SK-N-SH treated with all-trans-retinoic acid at 6 μM for 48 hours (cell line): Measurements from ENCODE around the gene LDHAL6B.

Experiments used
- ATAC-seq: fragments of 200-7000 bp; cut with Tn5 transposase; 3 replicates; pipeline ENCODE4 v1.9.1; 2020; ENCODE audit warnings: mild to moderate bottlenecking, moderate library complexity
- ARNTL ChIP-seq: fragments of 450-650 bp; formaldehyde crosslinking; IDR thresholded peaks from 2 replicates; pipeline ENCODE4 v1.5.0; 2020; ENCODE audit warnings: low read depth, mild to moderate bottlenecking, moderate library complexity, borderline replicate concordance
- BACH2 ChIP-seq: fragments of 250-450 bp; sonication (Bioruptor Pico); IDR thresholded peaks from 2 replicates; pipeline ENCODE4 v1.9.0; 2021; ENCODE audit warnings: mild to moderate bottlenecking, borderline replicate concordance
- CSDC2 ChIP-seq: fragments of 250-450 bp; sonication (Bioruptor Pico); IDR thresholded peaks from 2 replicates; pipeline ENCODE4 v1.5.0; 2020; ENCODE audit warnings: mild to moderate bottlenecking, moderate library complexity
- ESRRG ChIP-seq: fragments of 250-450 bp; sonication (Bioruptor Pico); IDR thresholded peaks from 2 replicates; pipeline ENCODE4 v1.6.1; 2021; ENCODE audit warnings: mild to moderate bottlenecking
- GLIS3 ChIP-seq: fragments of 250-450 bp; sonication (Bioruptor Pico); IDR thresholded peaks from 2 replicates; pipeline ENCODE4 v1.5.0; 2020; ENCODE audit warnings: mild to moderate bottlenecking, moderate library complexity
- ISL1 ChIP-seq: fragments of 250-450 bp; sonication (Bioruptor Pico); IDR thresholded peaks from 2 replicates; pipeline ENCODE4 v2.1.2; 2022; ENCODE audit warnings: mild to moderate bottlenecking, moderate library complexity
- OSR1 ChIP-seq: fragments of 250-450 bp; sonication (Bioruptor Pico); IDR thresholded peaks from 2 replicates; pipeline ENCODE4 v1.8.0; 2022; ENCODE audit warnings: moderate library complexity, mild to moderate bottlenecking, inconsistent platforms
- PPARA ChIP-seq: fragments of 250-450 bp; sonication (Bioruptor Pico); IDR thresholded peaks from 2 replicates; pipeline ENCODE4 v1.5.0; 2020; ENCODE audit warnings: mild to moderate bottlenecking, borderline replicate concordance
- RARB ChIP-seq: fragments of 250-450 bp; sonication (Bioruptor Pico); IDR thresholded peaks from 2 replicates; pipeline ENCODE4 v1.8.0; 2021; ENCODE audit warnings: mild to moderate bottlenecking, moderate library complexity
- SNAI2 ChIP-seq: fragments of 250-450 bp; sonication (Bioruptor Pico); IDR thresholded peaks from 2 replicates; pipeline ENCODE4 v1.5.0; 2020; ENCODE audit warnings: mild to moderate bottlenecking, moderate library complexity
- TCF4 ChIP-seq: fragments of 250-450 bp; sonication (Bioruptor Pico); IDR thresholded peaks from 2 replicates; pipeline ENCODE4 v1.8.0; 2021; ENCODE audit warnings: mild to moderate bottlenecking, moderate library complexity, borderline replicate concordance
- TOX ChIP-seq: fragments of 250-450 bp; sonication (Bioruptor Pico); IDR thresholded peaks from 2 replicates; pipeline ENCODE4 v1.8.0; 2021; ENCODE audit warnings: mild to moderate bottlenecking, moderate library complexity, borderline replicate concordance
- ZC3H10 ChIP-seq: fragments of 250-450 bp; sonication (Bioruptor Pico); IDR thresholded peaks from 2 replicates; pipeline ENCODE4 v1.5.1; 2021; ENCODE audit warnings: mild to moderate bottlenecking, moderate library complexity
- ZFP3 ChIP-seq: fragments of 250-450 bp; sonication (Bioruptor Pico); IDR thresholded peaks from 2 replicates; pipeline ENCODE4 v1.5.0; 2020; ENCODE audit warnings: mild to moderate bottlenecking, moderate library complexity
- ZFP30 ChIP-seq: fragments of 450-650 bp; formaldehyde crosslinking; IDR thresholded peaks from 2 replicates; pipeline ENCODE4 v1.5.0; 2022; ENCODE audit warnings: mild to moderate bottlenecking, moderate library complexity
- ZNF8 ChIP-seq: fragments of 450-650 bp; formaldehyde crosslinking; IDR thresholded peaks from 2 replicates; pipeline ENCODE4 v1.5.0; 2020; ENCODE audit warnings: mild to moderate bottlenecking, moderate library complexity
- TF ChIP-seq, protein P1 (sequence below): fragments of 250-450 bp; sonication (Bioruptor Pico); IDR thresholded peaks from 2 replicates; pipeline ENCODE4 v1.5.1; 2021; ENCODE audit warnings: mild to moderate bottlenecking, moderate library complexity
- TF ChIP-seq, protein P2 (sequence below): fragments of 250-450 bp; sonication (Bioruptor Pico); IDR thresholded peaks from 2 replicates; pipeline ENCODE4 v1.5.1; 2020; ENCODE audit warnings: low read depth, mild to moderate bottlenecking, moderate library complexity
- TF ChIP-seq, protein P3 (sequence below): fragments of 250-450 bp; sonication (Bioruptor Pico); IDR thresholded peaks from 2 replicates; pipeline ENCODE4 v1.8.0; 2021; ENCODE audit warnings: low read depth, mild to moderate bottlenecking, moderate library complexity, borderline replicate concordance
- TF ChIP-seq, protein P4 (sequence below): fragments of 250-450 bp; sonication (Bioruptor Pico); IDR thresholded peaks from 2 replicates; pipeline ENCODE4 v1.5.0; 2020; ENCODE audit warnings: mild to moderate bottlenecking, moderate library complexity

LDHAL6B gene

DNA sequence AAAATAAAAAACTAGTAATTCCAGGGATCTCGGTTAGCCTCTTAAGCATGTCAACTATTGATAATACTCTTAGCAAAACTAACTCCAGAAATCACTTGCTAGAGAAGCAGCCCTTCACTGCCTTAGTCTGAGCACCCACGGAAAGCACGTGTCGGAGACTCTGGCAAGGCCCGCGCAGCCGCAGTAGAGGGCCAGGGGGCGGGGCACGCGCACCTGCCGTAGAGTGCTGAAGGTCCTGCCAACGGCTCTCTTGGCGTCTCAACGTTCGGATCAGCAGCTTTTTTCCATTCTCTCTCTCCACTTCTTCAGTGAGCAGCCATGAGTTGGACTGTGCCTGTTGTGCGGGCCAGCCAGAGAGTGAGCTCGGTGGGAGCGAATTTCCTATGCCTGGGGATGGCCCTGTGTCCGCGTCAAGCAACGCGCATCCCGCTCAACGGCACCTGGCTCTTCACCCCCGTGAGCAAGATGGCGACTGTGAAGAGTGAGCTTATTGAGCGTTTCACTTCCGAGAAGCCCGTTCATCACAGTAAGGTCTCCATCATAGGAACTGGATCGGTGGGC lies at the start of gene LDHAL6B:
Gene LDHAL6B, plus strand, starts transcription at position 221 of the 561 bp plus-strand sequence. Its CDS starts 98 bp downstream, at position 319.
- TF ChIP-seq OSR1 (CRISPR knock-in tag) (no peak), ESRRG (CRISPR knock-in tag) (no peak), BACH2 (CRISPR knock-in tag) (no peak), ZFP30 (CRISPR knock-in tag) (no peak), PPARA (CRISPR knock-in tag) (no peak), TOX (CRISPR knock-in tag) (no peak), ZC3H10 (CRISPR knock-in tag) (no peak), CSDC2 (CRISPR knock-in tag) (no peak), GLIS3 (CRISPR knock-in tag) (no peak), ZFP3 (no peak), TCF4 (CRISPR knock-in tag) (no peak)
- TF ChIP-seq, protein P1, sequence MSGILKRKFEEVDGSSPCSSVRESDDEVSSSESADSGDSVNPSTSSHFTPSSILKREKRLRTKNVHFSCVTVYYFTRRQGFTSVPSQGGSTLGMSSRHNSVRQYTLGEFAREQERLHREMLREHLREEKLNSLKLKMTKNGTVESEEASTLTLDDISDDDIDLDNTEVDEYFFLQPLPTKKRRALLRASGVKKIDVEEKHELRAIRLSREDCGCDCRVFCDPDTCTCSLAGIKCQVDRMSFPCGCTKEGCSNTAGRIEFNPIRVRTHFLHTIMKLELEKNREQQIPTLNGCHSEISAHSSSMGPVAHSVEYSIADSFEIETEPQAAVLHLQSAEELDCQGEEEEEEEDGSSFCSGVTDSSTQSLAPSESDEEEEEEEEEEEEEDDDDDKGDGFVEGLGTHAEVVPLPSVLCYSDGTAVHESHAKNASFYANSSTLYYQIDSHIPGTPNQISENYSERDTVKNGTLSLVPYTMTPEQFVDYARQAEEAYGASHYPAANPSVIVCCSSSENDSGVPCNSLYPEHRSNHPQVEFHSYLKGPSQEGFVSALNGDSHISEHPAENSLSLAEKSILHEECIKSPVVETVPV (CRISPR knock-in tag) = no peak
- TF ChIP-seq, protein P2, sequence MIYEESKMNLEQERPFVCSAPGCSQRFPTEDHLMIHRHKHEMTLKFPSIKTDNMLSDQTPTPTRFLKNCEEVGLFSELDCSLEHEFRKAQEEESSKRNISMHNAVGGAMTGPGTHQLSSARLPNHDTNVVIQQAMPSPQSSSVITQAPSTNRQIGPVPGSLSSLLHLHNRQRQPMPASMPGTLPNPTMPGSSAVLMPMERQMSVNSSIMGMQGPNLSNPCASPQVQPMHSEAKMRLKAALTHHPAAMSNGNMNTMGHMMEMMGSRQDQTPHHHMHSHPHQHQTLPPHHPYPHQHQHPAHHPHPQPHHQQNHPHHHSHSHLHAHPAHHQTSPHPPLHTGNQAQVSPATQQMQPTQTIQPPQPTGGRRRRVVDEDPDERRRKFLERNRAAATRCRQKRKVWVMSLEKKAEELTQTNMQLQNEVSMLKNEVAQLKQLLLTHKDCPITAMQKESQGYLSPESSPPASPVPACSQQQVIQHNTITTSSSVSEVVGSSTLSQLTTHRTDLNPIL (CRISPR knock-in tag) = no peak
- TF ChIP-seq, protein P3, sequence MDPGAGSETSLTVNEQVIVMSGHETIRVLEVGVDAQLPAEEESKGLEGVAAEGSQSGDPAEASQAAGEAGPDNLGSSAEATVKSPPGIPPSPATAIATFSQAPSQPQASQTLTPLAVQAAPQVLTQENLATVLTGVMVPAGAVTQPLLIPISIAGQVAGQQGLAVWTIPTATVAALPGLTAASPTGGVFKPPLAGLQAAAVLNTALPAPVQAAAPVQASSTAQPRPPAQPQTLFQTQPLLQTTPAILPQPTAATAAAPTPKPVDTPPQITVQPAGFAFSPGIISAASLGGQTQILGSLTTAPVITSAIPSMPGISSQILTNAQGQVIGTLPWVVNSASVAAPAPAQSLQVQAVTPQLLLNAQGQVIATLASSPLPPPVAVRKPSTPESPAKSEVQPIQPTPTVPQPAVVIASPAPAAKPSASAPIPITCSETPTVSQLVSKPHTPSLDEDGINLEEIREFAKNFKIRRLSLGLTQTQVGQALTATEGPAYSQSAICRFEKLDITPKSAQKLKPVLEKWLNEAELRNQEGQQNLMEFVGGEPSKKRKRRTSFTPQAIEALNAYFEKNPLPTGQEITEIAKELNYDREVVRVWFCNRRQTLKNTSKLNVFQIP (CRISPR knock-in tag) = no peak
- no peak for ATAC-seq

DNA sequence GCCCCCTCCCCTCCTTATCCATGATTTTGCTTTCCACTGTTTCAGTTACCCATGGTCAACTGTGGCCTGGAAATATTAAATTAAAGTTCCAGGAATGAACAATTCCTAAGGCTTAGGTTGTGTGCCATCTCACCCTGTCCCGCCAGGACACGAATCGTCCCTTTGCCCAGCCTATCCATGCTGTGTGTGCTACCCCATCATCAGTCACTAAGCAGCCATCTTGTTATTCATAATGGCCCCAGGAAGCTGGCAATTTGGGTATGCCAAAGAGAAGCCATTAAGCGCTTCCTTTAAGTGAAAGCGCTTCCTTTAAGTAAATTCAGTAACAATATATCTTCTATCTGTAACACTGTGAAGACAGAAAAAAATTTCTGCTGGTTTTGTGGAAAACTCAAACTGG lies 49.2 kb upstream of the LDHAL6B start:
- no peak for ATAC-seq
- TF ChIP-seq SNAI2 (CRISPR knock-in tag) (no peak), ARNTL (CRISPR knock-in tag) (no peak), BACH2 (CRISPR knock-in tag) (no peak), GLIS3 (CRISPR knock-in tag) (no peak), ZC3H10 (CRISPR knock-in tag) (no peak), ESRRG (CRISPR knock-in tag) (no peak)
- TF ChIP-seq, protein P1 (CRISPR knock-in tag) = no peak
- TF ChIP-seq, protein P3 (CRISPR knock-in tag) = no peak

DNA sequence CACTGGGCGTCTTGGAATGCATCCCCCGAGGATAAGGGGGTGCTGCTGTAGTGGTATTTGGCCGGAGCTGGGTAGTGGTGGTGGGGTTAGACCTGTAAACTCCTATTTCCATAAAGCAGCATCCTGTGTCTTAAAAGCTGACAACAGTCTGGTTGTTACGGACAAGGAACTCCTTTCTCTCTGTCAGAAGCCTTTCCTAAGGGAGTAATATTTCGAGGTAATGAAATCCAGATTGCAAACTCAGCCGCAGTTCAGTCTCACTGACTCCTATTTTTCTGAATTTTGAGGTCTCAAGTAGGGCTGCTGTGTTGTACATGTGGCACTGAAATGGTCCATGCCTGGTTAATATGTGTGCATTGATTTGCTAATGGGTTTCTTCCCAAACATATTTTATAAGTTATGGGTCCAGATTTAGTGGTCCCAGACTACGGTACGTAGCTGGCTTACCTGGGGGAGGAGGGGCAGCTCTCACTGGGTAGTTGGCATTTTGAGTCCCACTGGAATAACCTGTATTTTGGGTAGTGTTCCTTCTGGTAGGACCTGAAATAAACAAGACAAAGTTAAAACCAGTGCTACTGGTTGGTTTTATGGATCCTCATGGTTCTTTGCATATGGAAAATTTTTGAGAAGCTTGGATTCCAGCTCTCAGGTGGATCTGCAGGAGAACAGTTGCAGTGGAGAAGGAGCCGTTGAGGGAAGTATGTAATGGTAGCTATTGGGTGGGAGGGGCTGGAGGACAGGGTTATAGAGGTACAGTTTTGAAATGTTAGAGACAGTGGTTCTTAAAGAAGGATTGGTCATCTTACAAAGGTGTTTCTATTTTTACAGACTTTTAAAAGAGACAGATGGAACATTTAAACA lies 48.6 kb upstream of the LDHAL6B start:
- no peak for ATAC-seq
- TF ChIP-seq ISL1 (no peak), ZFP30 (CRISPR knock-in tag) (no peak), TCF4 (CRISPR knock-in tag) (no peak), ESRRG (CRISPR knock-in tag) (no peak), GLIS3 (CRISPR knock-in tag) (no peak), TOX (CRISPR knock-in tag) (no peak), PPARA (CRISPR knock-in tag) (no peak), ZNF8 (CRISPR knock-in tag) (no peak), ZC3H10 (CRISPR knock-in tag) (no peak), RARB (CRISPR knock-in tag) (no peak)
- TF ChIP-seq, protein P1 (CRISPR knock-in tag) = no peak
- TF ChIP-seq, protein P2 (CRISPR knock-in tag) = no peak
- TF ChIP-seq, protein P4, sequence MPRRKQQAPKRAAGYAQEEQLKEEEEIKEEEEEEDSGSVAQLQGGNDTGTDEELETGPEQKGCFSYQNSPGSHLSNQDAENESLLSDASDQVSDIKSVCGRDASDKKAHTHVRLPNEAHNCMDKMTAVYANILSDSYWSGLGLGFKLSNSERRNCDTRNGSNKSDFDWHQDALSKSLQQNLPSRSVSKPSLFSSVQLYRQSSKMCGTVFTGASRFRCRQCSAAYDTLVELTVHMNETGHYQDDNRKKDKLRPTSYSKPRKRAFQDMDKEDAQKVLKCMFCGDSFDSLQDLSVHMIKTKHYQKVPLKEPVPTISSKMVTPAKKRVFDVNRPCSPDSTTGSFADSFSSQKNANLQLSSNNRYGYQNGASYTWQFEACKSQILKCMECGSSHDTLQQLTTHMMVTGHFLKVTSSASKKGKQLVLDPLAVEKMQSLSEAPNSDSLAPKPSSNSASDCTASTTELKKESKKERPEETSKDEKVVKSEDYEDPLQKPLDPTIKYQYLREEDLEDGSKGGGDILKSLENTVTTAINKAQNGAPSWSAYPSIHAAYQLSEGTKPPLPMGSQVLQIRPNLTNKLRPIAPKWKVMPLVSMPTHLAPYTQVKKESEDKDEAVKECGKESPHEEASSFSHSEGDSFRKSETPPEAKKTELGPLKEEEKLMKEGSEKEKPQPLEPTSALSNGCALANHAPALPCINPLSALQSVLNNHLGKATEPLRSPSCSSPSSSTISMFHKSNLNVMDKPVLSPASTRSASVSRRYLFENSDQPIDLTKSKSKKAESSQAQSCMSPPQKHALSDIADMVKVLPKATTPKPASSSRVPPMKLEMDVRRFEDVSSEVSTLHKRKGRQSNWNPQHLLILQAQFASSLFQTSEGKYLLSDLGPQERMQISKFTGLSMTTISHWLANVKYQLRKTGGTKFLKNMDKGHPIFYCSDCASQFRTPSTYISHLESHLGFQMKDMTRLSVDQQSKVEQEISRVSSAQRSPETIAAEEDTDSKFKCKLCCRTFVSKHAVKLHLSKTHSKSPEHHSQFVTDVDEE = no peak
